Astrocyte (in vitro differentiated cells and primary cell): Measurements from ENCODE around the gene TRAK1. TPM values are rescaled to one million over a fixed set of nuclear protein-coding genes. Genes with fewer than 3 reads are reported as not detected.

Source experiments
- DNase-seq: peaks from one replicate; pipeline ENCODE4 v3.0.0-alpha.2; 2010; ENCODE audit warnings: low read depth
- FAIRE-seq: peaks from 2 replicates; lab custom pipeline; 2011; peaks lifted over from hg19 to GRCh38; lab: Jason Lieb, UNC
- H2AFZ ChIP-seq: 2 replicates; pipeline ENCODE4 v1.6.0; 2012; ENCODE audit warnings: low read depth, low read length, inconsistent platforms
- H3K27ac ChIP-seq: 2 replicates; pipeline ENCODE4 v1.5.1; 2011; ENCODE audit warnings: low read depth, low read length, inconsistent platforms
- H3K27me3 ChIP-seq: 2 replicates; pipeline ENCODE4 v1.6.0; 2011; ENCODE audit warnings: low read length, inconsistent platforms; ENCODE audit not compliant: insufficient read depth
- H3K36me3 ChIP-seq: 2 replicates; pipeline ENCODE4 v1.5.1; 2011; ENCODE audit warnings: low read length, inconsistent platforms; ENCODE audit not compliant: insufficient read depth
- H3K4me1 ChIP-seq: 2 replicates; pipeline ENCODE4 v1.5.1; 2011; ENCODE audit warnings: low read length, inconsistent platforms; ENCODE audit not compliant: insufficient read depth
- H3K4me2 ChIP-seq: 2 replicates; pipeline ENCODE4 v1.6.0; 2012; ENCODE audit warnings: low read length, inconsistent platforms
- H3K4me3 ChIP-seq: 2 replicates; pipeline ENCODE4 v1.5.1; 2011; ENCODE audit warnings: low read depth, mild to moderate bottlenecking, low read length, inconsistent platforms; ENCODE audit not compliant: insufficient read depth
- H3K79me2 ChIP-seq: 2 replicates; pipeline ENCODE4 v1.6.0; 2012; ENCODE audit warnings: mild to moderate bottlenecking, low read length, inconsistent platforms; ENCODE audit not compliant: insufficient read depth
- H3K9ac ChIP-seq: 2 replicates; pipeline ENCODE4 v1.6.0; 2012; ENCODE audit warnings: mild to moderate bottlenecking, low read length, inconsistent platforms
- H3K9me3 ChIP-seq: 2 replicates; pipeline ENCODE4 v1.5.1; 2012; ENCODE audit warnings: low read depth, mild to moderate bottlenecking, low read length, inconsistent platforms; ENCODE audit not compliant: insufficient read depth
- H4K20me1 ChIP-seq: 2 replicates; pipeline ENCODE4 v1.6.0; 2012; ENCODE audit warnings: low read length, inconsistent platforms; ENCODE audit not compliant: insufficient read depth
- H3K27ac Mint-ChIP-seq: one replicate; pipeline ENCODE4 v1.8.0; 2021; ENCODE audit warnings: mild to moderate bottlenecking, mixed read lengths; ENCODE audit not compliant: unreplicated experiment
- H3K27me3 Mint-ChIP-seq: one replicate; pipeline ENCODE4 v1.8.0; 2021; ENCODE audit warnings: low read depth, mixed read lengths; ENCODE audit not compliant: unreplicated experiment
- H3K36me3 Mint-ChIP-seq: one replicate; pipeline ENCODE4 v1.8.0; 2021; ENCODE audit warnings: low read depth, mixed read lengths; ENCODE audit not compliant: unreplicated experiment
- H3K4me1 Mint-ChIP-seq: one replicate; pipeline ENCODE4 v1.8.0; 2021; ENCODE audit warnings: low read depth, mixed read lengths; ENCODE audit not compliant: unreplicated experiment
- H3K4me3 Mint-ChIP-seq: one replicate; pipeline ENCODE4 v1.8.0; 2021; ENCODE audit warnings: mild to moderate bottlenecking, moderate library complexity, mixed read lengths; ENCODE audit not compliant: unreplicated experiment
- H3K9me3 Mint-ChIP-seq: one replicate; pipeline ENCODE4 v1.8.0; 2021; ENCODE audit warnings: mild to moderate bottlenecking, mixed read lengths; ENCODE audit not compliant: unreplicated experiment
- EZH2 ChIP-seq: IDR thresholded peaks from 2 replicates; pipeline ENCODE4 v1.6.1; 2012; ENCODE audit warnings: mild to moderate bottlenecking, low read length, inconsistent platforms; ENCODE audit not compliant: insufficient read depth
- total RNA-seq: library from RNA; stranded (reverse); gene quantifications from 2 replicates; pipeline ENCODE4 v1.2.1, GENCODE V29; 2021
- TF ChIP-seq, protein P1 (sequence below): IDR thresholded peaks from 2 replicates; pipeline ENCODE4 v1.5.1; 2011; ENCODE audit warnings: low read depth, mild to moderate bottlenecking, inconsistent platforms, low read length, moderate library complexity; ENCODE audit not compliant: insufficient read depth

Gene TRAK1
- total RNA-seq, 1 donor from 2014 or later: 56.2 TPM

GRCh38 chr3:42265059-42265991 is 174.2 kb downstream of the TRAK1 start:
- Histone ChIP-seq H3K79me2 (no peaks in the 10 kb centered on the region), H3K9me3 (no peaks in the 10 kb centered on the region), H3K4me1 (peaks cover 14% of the 10 kb centered on the region), H3K4me2 (peak overlapping the region; percentile 62), H3K27me3 (peaks cover 43% of the 10 kb centered on the region), H3K36me3 (no peaks in the 10 kb centered on the region), H4K20me1 (no peaks in the 10 kb centered on the region), H3K9ac (no peak overlapping the region), H2AFZ (no peak overlapping the region), H3K27ac (no peak overlapping the region), H3K4me3 (peak overlapping the region; percentile 33)
- TF ChIP-seq, protein P1, sequence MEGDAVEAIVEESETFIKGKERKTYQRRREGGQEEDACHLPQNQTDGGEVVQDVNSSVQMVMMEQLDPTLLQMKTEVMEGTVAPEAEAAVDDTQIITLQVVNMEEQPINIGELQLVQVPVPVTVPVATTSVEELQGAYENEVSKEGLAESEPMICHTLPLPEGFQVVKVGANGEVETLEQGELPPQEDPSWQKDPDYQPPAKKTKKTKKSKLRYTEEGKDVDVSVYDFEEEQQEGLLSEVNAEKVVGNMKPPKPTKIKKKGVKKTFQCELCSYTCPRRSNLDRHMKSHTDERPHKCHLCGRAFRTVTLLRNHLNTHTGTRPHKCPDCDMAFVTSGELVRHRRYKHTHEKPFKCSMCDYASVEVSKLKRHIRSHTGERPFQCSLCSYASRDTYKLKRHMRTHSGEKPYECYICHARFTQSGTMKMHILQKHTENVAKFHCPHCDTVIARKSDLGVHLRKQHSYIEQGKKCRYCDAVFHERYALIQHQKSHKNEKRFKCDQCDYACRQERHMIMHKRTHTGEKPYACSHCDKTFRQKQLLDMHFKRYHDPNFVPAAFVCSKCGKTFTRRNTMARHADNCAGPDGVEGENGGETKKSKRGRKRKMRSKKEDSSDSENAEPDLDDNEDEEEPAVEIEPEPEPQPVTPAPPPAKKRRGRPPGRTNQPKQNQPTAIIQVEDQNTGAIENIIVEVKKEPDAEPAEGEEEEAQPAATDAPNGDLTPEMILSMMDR: no peak
- TF ChIP-seq EZH2: peak; percentile 53
- H3K27ac Mint-ChIP-seq: no peak overlapping the region
- H3K4me3 Mint-ChIP-seq: no peak overlapping the region
- H3K4me1 Mint-ChIP-seq: peaks cover 9% of the 10 kb centered on the region
- DNase-seq (no peak), FAIRE-seq (no peak)
- H3K9me3 Mint-ChIP-seq: peaks cover 4% of the 10 kb centered on the region
- H3K27me3 Mint-ChIP-seq: peaks cover 41% of the 10 kb centered on the region
- H3K36me3 Mint-ChIP-seq: no peaks in the 10 kb centered on the region

GRCh38 chr3:42266085-42266484 is 174.9 kb downstream of the TRAK1 start, which contains the start of gene CCK:
Gene CCK (minus strand): TSS chr3:42266185. CDS start chr3:42263630, 2,555 bp downstream.
- H3K36me3 Mint-ChIP-seq: no peaks in the 10 kb centered on the region
- H3K4me3 Mint-ChIP-seq: no peak within 1 kb of the TSS
- Histone ChIP-seq H3K27me3 (peaks cover 43% of the 10 kb centered on the region), H3K4me3 (no peak within 1 kb of the TSS), H3K4me2 (peak within 1 kb of the TSS; percentile 22), H3K9ac (no peak within 1 kb of the TSS), H4K20me1 (no peaks in the 10 kb centered on the region), H3K27ac (no peak within 1 kb of the TSS), H3K79me2 (no peaks in the 10 kb centered on the region), H3K9me3 (no peaks in the 10 kb centered on the region), H3K36me3 (no peaks in the 10 kb centered on the region), H3K4me1 (peaks cover 14% of the 10 kb centered on the region), H2AFZ (no peak within 1 kb of the TSS)
- H3K4me1 Mint-ChIP-seq: peaks cover 9% of the 10 kb centered on the region
- peaks cover 7% of the 10 kb centered on the region for H3K9me3 Mint-ChIP-seq
- H3K27ac Mint-ChIP-seq: no peak within 1 kb of the TSS
- TF ChIP-seq, protein P1: no peak
- no peak for TF ChIP-seq EZH2
- FAIRE-seq: no peak
- peaks cover 48% of the 10 kb centered on the region for H3K27me3 Mint-ChIP-seq
- no peak for DNase-seq
